NT2/D1 (cell line): ENCODE measurements around the gene SNED1.

Source experiments
- DNase-seq: peaks from one replicate; pipeline ENCODE4 v3.0.0-alpha.2; 2011; ENCODE audit warnings: low read depth, low spot score
- H3K27me3 ChIP-seq: 2 replicates; pipeline ENCODE4 v1.6.0; 2011; ENCODE audit warnings: mild to moderate bottlenecking; ENCODE audit not compliant: insufficient read length, insufficient read depth
- H3K36me3 ChIP-seq: 2 replicates; pipeline ENCODE4 v1.6.1; 2011; ENCODE audit warnings: mild to moderate bottlenecking, low read length, mixed read lengths; ENCODE audit not compliant: insufficient read depth, insufficient read length
- H3K4me1 ChIP-seq: 2 replicates; pipeline ENCODE4 v1.5.1; 2011; ENCODE audit not compliant: insufficient read depth, insufficient read length
- H3K4me3 ChIP-seq: 2 replicates; pipeline ENCODE4 v1.5.1; 2011; ENCODE audit warnings: low read depth; ENCODE audit not compliant: insufficient read length
- H3K9ac ChIP-seq: 2 replicates; pipeline ENCODE4 v1.6.0; 2011; ENCODE audit warnings: low read depth; ENCODE audit not compliant: insufficient read length
- H3K9me3 ChIP-seq: 2 replicates; pipeline ENCODE4 v1.5.1; 2011; ENCODE audit warnings: mild to moderate bottlenecking, low read length; ENCODE audit not compliant: insufficient read depth
- SUZ12 ChIP-seq: IDR thresholded peaks from 2 replicates; pipeline ENCODE4 v1.6.1; 2011; ENCODE audit not compliant: insufficient read length, insufficient read depth; ENCODE audit errors: extremely low read depth
- YY1 ChIP-seq: IDR thresholded peaks from 2 replicates; pipeline ENCODE4 v1.6.1; 2011; ENCODE audit not compliant: insufficient read length, insufficient read depth
- ZNF274 ChIP-seq: IDR thresholded peaks from 2 replicates; pipeline ENCODE4 v1.6.1; 2011; ENCODE audit warnings: mild to moderate bottlenecking, low read depth, low read length

The SNED1 gene

DNA sequence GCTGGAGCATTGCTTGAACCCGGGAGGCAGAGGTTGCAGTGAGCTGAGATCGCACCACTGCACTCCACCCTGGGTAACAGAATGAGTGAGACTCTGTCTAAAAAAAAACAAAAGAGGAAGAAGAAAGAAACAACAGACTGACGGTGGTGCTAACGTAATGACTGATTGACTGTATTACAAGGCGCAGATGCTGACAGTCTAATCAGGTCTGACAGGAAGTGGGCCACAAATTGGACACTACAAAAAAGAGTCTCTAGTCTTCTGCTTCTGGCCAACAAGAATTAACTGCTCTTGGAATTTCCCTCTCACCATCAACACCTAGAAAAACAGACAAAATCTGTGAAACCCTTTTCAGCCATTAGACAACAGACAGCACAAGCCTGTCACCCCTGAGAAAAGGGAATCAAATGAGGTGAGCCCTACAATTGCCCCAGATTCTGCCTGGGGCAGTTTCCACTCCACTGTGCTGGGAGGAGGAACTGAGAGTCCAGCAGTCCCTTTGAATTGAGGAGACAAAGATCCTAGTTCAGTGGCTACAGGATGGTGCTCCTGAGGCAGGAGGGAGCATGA lies 43.3 kb downstream of the SNED1 start:
- Histone ChIP-seq H3K4me1 (peaks cover 10% of the 10 kb centered on the region), H3K36me3 (no peaks in the 10 kb centered on the region)
- DNase-seq: no peak

DNA sequence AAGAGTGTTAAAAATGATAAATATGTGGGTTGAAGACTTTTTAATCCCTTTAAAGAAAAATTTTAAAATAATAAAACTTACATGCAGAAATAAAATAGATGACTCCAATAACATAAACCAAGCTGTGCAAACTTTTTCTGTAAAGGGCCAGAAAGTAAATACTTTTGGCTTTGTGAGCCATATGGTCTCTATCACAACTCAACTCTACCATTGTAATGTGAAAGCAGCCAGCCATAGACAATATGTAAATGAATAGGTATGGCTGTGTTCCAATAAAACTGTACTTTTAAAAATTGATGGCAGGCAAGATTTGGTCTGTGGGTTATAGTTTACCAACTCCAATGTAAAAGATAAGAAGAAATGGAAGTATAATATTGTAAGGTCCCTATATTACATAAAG lies 45.2 kb downstream of the SNED1 start:
- no peak overlapping the region for H3K4me3 ChIP-seq
- peaks cover 3% of the 10 kb centered on the region for H3K4me1 ChIP-seq
- no peak overlapping the region for H3K9ac ChIP-seq
- TF ChIP-seq YY1 (no peak), ZNF274 (no peak), SUZ12 (no peak)
- H3K9me3 ChIP-seq: peaks cover 8% of the 10 kb centered on the region
- no peak for DNase-seq
- H3K36me3 ChIP-seq: no peaks in the 10 kb centered on the region
- no peaks in the 10 kb centered on the region for H3K27me3 ChIP-seq

More for the DNA sequence above, 43.3 kb downstream of the SNED1 start:
- Histone ChIP-seq H3K27me3 (peaks cover 5% of the 10 kb centered on the region), H3K9ac (no peak overlapping the region), H3K4me3 (no peak overlapping the region), H3K9me3 (peaks cover 8% of the 10 kb centered on the region)
- TF ChIP-seq SUZ12 (no peak), YY1 (no peak), ZNF274 (no peak)

DNA sequence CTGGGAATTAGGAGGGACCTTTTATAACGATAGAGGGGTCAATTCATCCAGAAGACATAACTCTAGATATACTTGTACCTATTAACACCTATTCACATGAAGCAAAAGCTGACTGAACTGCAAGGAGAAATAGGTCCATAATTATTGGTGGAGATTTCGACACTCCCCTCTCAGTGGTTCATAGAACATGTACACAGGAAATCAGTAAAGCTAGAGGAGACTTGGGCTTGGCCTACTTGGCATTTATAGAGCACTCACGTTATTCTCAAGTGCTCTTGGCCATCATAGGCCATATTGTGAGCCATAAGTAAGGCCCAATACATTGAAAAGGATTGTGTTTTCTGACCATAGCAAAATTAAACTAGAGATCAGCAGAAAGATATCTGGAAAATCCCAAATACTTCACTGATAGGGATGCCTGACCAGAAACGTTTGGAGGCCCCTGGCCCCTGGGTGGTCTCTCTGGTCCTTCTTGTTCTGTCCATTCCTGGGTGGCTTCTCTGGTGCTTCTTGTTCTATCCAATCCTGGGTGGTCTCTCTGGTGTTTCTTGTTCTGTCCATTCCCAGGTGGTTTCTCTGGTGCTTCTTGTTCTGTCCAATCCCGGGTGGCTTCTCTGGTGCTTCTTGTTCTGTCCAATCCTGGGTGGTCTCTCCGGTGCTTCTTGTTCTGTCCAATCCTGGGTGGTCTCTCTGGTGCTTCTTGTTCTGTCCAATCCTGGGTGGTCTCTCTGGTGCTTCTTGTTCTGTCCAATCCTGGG lies 49.0 kb downstream of the SNED1 start:
- no peak for DNase-seq
- H3K9me3 ChIP-seq: peaks cover 8% of the 10 kb centered on the region
- no peaks in the 10 kb centered on the region for H3K36me3 ChIP-seq
- no peak overlapping the region for H3K9ac ChIP-seq
- no peak overlapping the region for H3K4me3 ChIP-seq
- TF ChIP-seq YY1 (no peak), SUZ12 (no peak), ZNF274 (no peak)
- H3K4me1 ChIP-seq: no peaks in the 10 kb centered on the region
- no peaks in the 10 kb centered on the region for H3K27me3 ChIP-seq

DNA sequence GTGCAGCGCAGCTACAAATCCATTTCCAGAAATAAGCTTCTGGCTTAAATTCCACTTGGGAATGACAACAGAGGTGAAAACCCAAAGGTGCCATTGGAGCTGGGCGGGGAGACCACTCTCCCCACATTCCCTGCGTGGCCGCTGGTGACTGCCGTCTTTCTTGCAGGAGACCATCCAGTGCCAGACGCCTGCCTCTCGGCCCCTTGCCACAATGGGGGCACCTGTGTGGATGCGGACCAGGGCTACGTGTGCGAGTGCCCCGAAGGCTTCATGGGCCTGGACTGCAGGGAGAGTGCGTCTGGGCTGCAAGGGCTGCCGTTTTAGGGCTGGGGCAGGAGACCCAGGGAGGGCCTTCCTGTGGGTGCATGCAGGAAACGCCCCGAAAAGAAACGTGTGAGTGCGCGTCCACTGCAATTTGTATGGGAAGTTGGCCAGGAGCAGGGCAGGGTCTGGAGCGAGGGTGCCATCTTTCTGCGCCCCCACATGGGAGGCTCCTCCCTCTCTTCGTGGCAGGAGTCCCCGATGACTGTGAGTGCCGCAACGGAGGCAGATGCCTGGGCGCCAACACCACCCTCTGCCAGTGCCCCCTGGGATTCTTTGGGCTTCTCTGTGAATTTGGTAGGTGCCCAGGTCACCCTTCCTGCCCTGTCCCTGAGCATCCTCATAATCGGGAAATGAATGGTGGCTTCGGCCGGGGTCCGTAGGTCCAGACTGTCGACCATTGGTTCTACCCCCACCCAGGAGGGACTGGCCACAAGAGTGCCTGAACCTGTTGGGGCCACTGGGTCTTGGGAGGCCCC lies 49.9 kb downstream of the SNED1 start:
- H3K36me3 ChIP-seq: no peaks in the 10 kb centered on the region
- peaks cover 8% of the 10 kb centered on the region for H3K9me3 ChIP-seq
- no peak for DNase-seq
- no peaks in the 10 kb centered on the region for H3K4me1 ChIP-seq
- TF ChIP-seq YY1: no peak
- no peak for TF ChIP-seq SUZ12
- no peak for TF ChIP-seq ZNF274
- H3K9ac ChIP-seq: no peak overlapping the region
- H3K27me3 ChIP-seq: no peaks in the 10 kb centered on the region
- H3K4me3 ChIP-seq: no peak overlapping the region

DNA sequence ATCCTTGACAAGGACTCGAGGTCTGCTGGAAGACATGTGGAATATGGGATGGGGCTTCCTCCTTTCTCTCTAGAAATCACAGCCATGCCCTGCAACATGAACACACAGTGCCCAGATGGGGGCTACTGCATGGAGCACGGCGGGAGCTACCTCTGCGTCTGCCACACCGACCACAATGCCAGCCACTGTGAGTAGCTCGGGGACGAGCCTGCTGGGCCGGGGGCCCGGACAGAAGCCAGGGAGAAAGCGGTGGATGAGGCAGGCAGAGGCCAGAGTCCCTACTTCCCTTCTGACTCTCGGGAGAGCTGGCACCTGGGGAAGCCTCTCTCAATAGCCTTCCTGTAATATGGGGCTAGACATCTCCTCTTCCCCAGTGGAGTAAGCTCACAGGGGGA lies 50.5 kb downstream of the SNED1 start:
- Histone ChIP-seq H3K9ac (no peak overlapping the region), H3K36me3 (no peaks in the 10 kb centered on the region), H3K4me1 (no peaks in the 10 kb centered on the region), H3K9me3 (peaks cover 8% of the 10 kb centered on the region), H3K4me3 (no peak overlapping the region), H3K27me3 (no peaks in the 10 kb centered on the region)
- no peak for DNase-seq
- no peak for TF ChIP-seq ZNF274
- TF ChIP-seq SUZ12: no peak
- no peak for TF ChIP-seq YY1

DNA sequence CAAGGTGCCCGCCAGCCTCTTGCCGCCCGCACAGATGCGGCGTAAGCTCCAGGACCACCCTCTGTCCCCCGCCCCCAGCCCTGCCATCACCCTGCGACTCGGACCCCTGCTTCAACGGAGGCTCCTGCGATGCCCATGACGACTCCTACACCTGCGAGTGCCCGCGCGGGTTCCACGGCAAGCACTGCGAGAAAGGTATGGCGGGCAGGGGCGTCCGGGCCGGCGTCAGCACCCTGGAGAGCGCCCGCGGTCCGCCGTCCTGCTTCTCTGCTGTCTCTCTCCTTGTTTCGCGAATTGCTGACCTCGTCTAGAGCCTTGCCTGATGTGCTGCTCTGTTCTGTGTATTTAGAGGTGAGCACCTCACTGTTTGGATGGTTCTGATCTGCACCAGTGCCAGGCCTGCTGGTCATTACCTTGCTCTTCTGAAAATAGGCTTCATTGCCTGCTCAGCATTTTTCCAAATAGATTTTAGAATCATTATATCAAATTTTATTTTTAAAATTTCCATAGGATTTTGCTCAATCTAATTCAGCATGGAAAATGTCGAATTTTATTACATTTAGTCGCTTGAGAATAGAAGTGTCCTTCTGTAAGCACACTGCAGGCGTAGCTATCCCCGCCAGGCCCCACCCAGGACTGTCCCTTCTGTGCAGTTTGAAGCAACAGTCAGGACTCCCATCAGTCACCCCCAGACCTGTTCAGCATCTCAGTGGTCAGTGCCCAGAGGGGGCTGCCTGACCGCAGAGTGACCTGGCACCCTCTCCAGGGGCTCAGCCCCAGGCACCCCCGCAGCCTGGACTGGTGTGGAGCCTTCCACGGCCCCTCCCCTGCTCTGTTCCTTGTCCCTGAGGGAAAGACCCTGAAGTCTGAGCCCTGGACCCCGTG lies 51.6 kb downstream of the SNED1 start:
- DNase-seq: no peak
- no peaks in the 10 kb centered on the region for H3K4me1 ChIP-seq
- H3K27me3 ChIP-seq: no peaks in the 10 kb centered on the region
- no peaks in the 10 kb centered on the region for H3K36me3 ChIP-seq
- H3K4me3 ChIP-seq: no peak overlapping the region
- H3K9me3 ChIP-seq: peaks cover 3% of the 10 kb centered on the region; the same call in 1 of the 2 replicates
- TF ChIP-seq ZNF274 (no peak), YY1 (no peak), SUZ12 (no peak)
- no peak overlapping the region for H3K9ac ChIP-seq
